LNCAP (cell line): Measurements from ENCODE around the gene SLC6A11.

ENCODE experiments used
- CTCF ChIP-seq: fragments of 450-650 bp; IDR thresholded peaks from 2 replicates; pipeline ENCODE4 v1.5.1; 2017; ENCODE audit warnings: mild to moderate bottlenecking

SLC6A11 gene

DNA sequence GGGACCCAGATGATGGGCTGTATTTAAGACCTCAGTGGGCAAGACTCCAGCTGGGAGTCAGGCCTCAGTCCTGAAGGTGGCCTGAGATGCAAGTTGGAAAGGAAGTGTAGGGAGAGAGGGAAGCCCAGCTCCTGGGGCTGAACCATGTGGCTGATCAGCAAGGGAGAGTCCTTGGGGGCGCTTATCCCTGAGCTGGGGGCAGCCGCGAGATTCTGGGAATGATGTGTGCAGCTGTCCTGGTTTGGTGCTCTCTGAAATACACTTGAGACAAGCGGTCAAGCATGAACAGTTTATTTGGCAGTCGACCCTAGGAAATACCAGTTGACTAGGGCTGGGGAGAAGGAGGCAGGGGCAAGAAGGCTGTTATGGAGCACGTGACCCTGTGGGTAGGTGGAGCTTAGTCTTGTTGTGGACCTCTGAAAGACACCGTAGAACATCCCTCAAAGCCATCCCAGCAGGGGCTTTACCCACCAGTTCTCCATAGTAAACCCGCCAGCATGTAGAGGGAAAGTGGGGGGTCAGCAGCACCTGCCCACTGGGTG, 41.8 kb upstream of the SLC6A11 start:
- no peak for TF ChIP-seq CTCF

- no peak for TF ChIP-seq CTCF
Measured at GRCh38 chr3:10774825-10775224, 41.2 kb upstream of the SLC6A11 start.

DNA sequence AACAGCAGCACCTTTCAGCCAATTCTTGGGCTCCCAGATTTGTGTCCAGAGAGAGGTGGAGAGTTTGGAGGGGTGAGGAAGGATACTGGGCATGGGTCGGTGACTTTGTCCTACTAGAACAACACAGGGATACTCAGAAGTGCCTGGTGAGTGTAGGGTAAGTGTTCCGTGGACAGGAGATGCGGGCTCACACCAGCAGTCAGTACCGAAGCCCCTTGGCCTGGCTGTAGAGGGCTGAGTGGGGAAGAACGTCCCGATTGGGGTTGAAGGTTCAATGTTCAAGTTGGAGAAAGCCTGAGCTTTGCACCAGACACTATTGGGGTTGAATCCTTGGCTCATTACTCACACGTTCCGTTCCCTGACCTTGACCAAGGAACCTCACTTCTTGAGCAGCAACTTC, 40.8 kb upstream of the SLC6A11 start:
- TF ChIP-seq CTCF, result no peak

GRCh38 chr3:10775828-10776227, 40.2 kb upstream of the SLC6A11 start:
- no peak for TF ChIP-seq CTCF

DNA sequence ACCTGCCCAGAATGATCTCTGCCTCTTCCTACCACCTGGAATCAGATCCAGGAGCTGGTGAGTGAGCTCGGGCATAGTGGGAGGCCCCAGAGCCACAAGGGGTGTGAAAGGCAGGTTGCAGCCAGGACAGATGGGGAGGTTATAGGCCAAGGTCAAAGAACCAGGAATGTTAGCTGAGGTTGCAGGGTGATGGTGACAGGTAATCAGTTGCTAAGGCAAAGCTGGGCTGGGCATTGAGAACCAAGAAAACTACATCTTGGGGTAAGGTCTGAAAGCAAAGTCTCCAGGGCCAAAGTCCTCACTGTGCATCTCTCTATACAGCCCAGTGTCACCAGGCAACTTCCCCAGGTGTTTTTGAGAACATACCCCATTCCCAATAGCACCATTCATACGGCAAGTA, 38.4 kb upstream of the SLC6A11 start:
- no peak for TF ChIP-seq CTCF

GRCh38 chr3:10778492-10779292, 37.3 kb upstream of the SLC6A11 start:
- TF ChIP-seq CTCF, result no peak

DNA sequence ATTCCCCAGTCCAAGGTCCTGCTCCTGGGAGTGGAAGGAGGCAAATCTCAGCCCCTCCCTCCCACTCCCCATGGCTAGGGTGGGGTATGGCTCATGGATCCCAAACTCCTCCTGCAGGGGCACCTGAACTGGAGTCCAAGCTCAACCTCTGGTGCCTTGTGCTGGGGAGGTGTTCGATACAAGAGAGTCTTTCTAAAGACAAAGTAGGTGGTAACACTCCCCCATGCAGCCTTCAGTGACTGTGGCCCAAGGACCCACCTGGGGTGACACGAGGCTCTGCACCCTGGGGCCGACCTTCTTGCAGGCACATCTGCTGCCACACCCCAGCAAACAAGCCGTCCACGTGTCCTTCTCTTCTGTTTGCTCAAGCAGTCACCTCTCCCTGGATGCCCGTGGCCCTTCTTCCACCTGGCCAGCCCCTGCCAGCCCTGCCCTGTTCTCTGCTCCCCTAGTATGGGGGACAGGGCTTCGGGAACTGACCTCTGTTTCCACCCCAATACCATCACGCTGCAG, 36.7 kb upstream of the SLC6A11 start:
- TF ChIP-seq CTCF, result no peak
